Measurements from ENCODE around the gene ZNF529. TPM values are rescaled to one million over a fixed set of nuclear protein-coding genes. Genes with fewer than 3 reads are reported as not detected.

ZNF529 gene
- total and polyA plus RNA-seq, 8 donors, result 2.3 to 7.0 (median 3.7) TPM

DNA sequence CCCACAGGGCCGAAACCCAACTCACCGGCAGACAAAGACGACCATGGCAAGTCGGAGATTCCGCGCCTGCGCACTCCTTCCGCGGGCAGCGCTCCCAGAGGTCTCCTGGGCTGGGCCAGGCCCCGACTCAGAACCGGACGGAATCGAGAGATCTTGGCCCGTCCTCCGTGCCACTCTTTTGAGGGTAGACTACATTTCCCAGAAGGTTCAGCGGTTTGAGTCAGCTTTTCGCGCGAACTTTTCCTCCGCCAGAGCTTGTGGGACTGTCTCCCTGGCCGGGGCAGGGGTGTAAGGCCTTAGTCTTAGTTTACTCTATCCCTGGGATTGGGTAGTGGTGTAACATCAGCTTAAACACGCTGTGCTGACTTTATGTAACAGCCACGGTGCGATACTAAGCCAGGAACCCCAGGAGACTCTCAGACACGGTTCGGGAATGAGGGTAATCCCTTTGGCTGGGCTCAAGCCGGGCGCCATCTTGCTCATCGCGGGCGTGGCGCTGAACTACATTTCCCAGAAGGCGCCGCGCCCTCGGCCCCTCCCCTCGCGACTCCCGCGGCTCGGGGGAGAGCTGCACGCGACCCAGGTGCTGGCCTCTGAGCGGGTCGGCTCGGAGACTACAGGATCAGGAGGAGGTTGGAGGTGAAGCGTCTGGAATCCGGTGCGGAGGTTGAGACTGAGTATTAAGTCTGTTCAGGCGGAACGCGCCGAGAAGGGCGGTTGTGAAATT, 44.7 kb downstream of the ZNF529 start, which contains the start of gene ZNF260:
ZNF260 (minus strand) TSS at position 78 of the 727 bp plus-strand sequence. CDS start 13,033 bp downstream, outside the sequence.
- Histone ChIP-seq H3K36me3 (no peaks in the 10 kb centered on the region), H3K9me3 (no peaks in the 10 kb centered on the region), H3K27me3 (no peaks in the 10 kb centered on the region), H3K27ac (peak within 1 kb of the TSS; percentile 25 to 93 (median 82)), H3K4me1 (peaks cover 0 to 13% (median 9%) of the 10 kb centered on the region in 3 donors), H3K4me3 (peak within 1 kb of the TSS; percentile 48 to 69 (median 57))
- peak; percentile 57 for FAIRE-seq
- peak; percentile 96 to 98 (median 97) for ATAC-seq
- intact Hi-C loops (cut with DNase I), result no loop called here
- WGBS, 2 donors, result 0% methylated on average over 55 of the region's 55 CpGs
- peak; percentile 96 to 98 (median 97) for DNase-seq
- TF ChIP-seq, protein P1, sequence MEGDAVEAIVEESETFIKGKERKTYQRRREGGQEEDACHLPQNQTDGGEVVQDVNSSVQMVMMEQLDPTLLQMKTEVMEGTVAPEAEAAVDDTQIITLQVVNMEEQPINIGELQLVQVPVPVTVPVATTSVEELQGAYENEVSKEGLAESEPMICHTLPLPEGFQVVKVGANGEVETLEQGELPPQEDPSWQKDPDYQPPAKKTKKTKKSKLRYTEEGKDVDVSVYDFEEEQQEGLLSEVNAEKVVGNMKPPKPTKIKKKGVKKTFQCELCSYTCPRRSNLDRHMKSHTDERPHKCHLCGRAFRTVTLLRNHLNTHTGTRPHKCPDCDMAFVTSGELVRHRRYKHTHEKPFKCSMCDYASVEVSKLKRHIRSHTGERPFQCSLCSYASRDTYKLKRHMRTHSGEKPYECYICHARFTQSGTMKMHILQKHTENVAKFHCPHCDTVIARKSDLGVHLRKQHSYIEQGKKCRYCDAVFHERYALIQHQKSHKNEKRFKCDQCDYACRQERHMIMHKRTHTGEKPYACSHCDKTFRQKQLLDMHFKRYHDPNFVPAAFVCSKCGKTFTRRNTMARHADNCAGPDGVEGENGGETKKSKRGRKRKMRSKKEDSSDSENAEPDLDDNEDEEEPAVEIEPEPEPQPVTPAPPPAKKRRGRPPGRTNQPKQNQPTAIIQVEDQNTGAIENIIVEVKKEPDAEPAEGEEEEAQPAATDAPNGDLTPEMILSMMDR (IDR thresholded peaks at IDR 0.05), result no peak

DNA sequence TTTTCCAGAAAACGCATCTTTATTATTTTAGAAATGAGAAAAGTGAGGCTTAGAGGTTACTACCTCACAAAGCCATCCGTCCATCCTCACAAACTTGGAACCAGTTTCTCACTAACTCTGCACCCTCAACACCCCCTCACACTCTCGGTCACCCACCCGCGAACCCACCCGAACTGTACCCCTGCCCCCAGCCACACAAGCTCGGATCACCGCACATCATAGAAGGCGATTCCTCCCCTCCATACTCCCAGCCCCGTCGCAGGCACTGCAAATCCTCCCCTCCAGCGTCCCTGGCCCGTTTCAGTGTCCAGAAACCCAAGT, 45.3 kb downstream of the ZNF529 start:
- WGBS, 2 donors, result 0 to 1% methylated on average over 13 of the region's 13 CpGs
- FAIRE-seq, result no peak
- TF ChIP-seq, protein P1 (IDR thresholded peaks at IDR 0.05), result no peak
- Histone ChIP-seq H3K4me1 (peaks cover 0 to 13% (median 9%) of the 10 kb centered on the region in 3 donors), H3K36me3 (no peaks in the 10 kb centered on the region), H3K27me3 (no peaks in the 10 kb centered on the region), H3K9me3 (no peaks in the 10 kb centered on the region), H3K27ac (peak overlapping the region; percentile 25 to 93 (median 82)), H3K4me3 (peak overlapping the region; percentile 48 to 69 (median 57))
- intact Hi-C loops (cut with DNase I), result no loop called here
- no peak for DNase-seq
- no peak for ATAC-seq

- H3K4me1 ChIP-seq, result peaks cover 0 to 13% (median 9%) of the 10 kb centered on the region in 3 donors
- peak overlapping the region in 2 of 4 donors; percentile 25 to 93 for H3K27ac ChIP-seq
- H3K9me3 ChIP-seq, result no peaks in the 10 kb centered on the region
- WGBS, 2 donors, result 5 to 10% methylated on average over 5 of the region's 5 CpGs
- TF ChIP-seq, protein P1 (IDR thresholded peaks at IDR 0.05), result no peak
- intact Hi-C loops (cut with DNase I), result no loop called here
- ATAC-seq, result no peak
- H3K27me3 ChIP-seq, result no peaks in the 10 kb centered on the region
- FAIRE-seq, result no peak
- no peaks in the 10 kb centered on the region for H3K36me3 ChIP-seq
- no peak for DNase-seq
- H3K4me3 ChIP-seq, result peak overlapping the region; percentile 48 to 69 (median 57)
Measured at GRCh38 chr19:36527341-36527740, 45.8 kb downstream of the ZNF529 start.

DNA sequence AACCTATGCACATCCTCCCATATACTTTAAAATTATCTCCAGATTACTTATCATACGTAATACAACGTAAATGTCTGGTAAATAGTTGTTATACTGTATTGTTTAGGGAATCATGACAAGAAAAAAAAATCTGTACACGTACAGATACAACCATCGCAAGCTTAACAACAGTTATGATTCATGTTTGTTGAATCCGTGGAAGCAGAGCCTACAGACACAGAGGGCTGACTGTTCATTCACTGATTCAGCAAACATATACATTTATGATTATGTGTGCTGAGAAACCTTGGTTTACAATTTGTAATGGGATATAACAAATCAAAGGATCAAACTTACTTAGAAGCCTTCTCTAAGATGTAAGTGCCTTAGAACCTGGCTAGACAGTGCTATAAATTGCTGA, 46.5 kb downstream of the ZNF529 start:
- ATAC-seq (no peak), FAIRE-seq (no peak), DNase-seq (no peak)
- intact Hi-C loops (cut with DNase I), result no loop called here
- H3K4me1 ChIP-seq, result peaks cover 0 to 13% (median 9%) of the 10 kb centered on the region in 3 donors
- TF ChIP-seq, protein P1 (IDR thresholded peaks at IDR 0.05), result no peak
- H3K4me3 ChIP-seq, result peak overlapping the region in 1 of 4 donors; percentile 69
- no peaks in the 10 kb centered on the region for H3K9me3 ChIP-seq
- WGBS, 2 donors, result 75 to 88% methylated on average over 5 of the region's 5 CpGs
- no peak overlapping the region for H3K27ac ChIP-seq
- H3K27me3 ChIP-seq, result no peaks in the 10 kb centered on the region
- H3K36me3 ChIP-seq, result no peaks in the 10 kb centered on the region

- H3K4me1 ChIP-seq, result peaks cover 0 to 13% (median 9%) of the 10 kb centered on the region in 3 donors
- no peak overlapping the region for H3K4me3 ChIP-seq
- 93 to 97% methylated on average over 4 of the region's 4 CpGs for WGBS, 2 donors
- no peaks in the 10 kb centered on the region for H3K27me3 ChIP-seq
- H3K36me3 ChIP-seq, result no peaks in the 10 kb centered on the region
- no peak overlapping the region for H3K27ac ChIP-seq
- ATAC-seq (no peak), FAIRE-seq (no peak), DNase-seq (no peak)
- TF ChIP-seq, protein P1 (IDR thresholded peaks at IDR 0.05), result no peak
- no peaks in the 10 kb centered on the region for H3K9me3 ChIP-seq
- intact Hi-C loops (cut with DNase I), result no loop called here
Measured at GRCh38 chr19:36524617-36525016, 48.5 kb downstream of the ZNF529 start.
